HG02870 (cell line): Measurements from ENCODE around the gene KCTD10.

ENCODE experiments used
- ATAC-seq: cut with Tn5 transposase; IDR thresholded peaks from one replicate; pipeline ENCODE4 v1.9.1; 2021; ENCODE audit warnings: mild to moderate bottlenecking, moderate library complexity; ENCODE audit not compliant: unreplicated experiment

KCTD10 gene

DNA sequence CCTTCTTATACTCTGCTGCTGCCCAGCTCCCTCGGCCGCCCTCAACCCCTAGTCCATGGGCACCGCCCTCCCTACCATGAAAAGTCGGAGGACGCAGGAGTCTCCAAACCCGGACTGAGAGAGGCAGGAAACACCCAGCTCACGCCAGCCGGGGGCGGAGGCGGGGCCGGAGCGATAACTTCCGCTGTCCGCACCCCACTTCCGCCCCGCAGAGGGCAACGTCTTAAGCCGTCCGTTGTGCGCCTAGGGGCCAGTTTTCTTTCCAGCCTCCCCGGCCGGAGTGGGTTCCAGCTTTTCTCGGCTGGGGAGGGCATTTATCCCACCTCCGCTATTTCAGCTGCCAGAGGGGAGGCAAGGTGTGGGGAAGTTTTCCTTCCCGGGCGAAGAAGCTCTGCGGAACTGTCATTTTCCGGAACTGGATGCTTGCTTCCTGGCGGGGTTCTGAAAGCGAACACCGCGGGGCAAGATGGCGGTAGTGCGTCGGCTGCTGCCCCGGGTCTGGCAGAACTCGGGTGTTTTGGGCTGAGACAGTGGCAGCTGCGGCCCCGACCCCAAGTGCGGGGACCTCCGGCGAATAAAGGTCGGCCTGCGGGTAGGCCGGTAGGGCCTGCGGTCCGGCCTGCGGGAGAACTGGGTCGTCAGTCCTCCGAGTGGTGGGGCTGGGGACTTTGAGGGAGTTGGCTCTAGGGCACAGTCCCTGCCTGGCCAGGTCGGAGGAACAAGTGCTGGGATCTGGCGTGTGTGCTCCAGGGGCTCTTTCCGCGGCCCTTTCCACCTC lies at the start of gene KCTD10, which contains the start of gene UBE3B:
Gene KCTD10 (minus strand): TSS at position 116 of the 778 bp plus-strand sequence. CDS start 38 bp downstream, at position 78.
Gene UBE3B (plus strand): TSS at position 450 of the 778 bp plus-strand sequence. CDS start 5,918 bp downstream, outside the sequence.
- peak; percentile 86 for ATAC-seq

DNA sequence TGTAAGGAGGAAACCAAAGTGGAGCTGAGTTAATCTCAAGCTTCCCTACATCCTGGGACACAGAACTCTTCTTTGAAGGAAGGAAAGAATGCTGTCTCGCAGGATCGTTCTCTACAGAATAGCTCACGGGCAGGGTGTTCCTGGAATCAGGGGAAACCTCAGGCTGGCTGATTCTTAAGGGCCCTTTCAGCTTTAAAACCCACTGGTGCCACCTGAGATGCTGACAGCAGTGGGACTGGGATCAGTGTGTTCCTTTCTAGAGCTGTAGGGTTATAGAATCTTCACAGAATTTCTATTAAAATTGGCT lies 48.1 kb upstream of the KCTD10 start:
- ATAC-seq: no peak

DNA sequence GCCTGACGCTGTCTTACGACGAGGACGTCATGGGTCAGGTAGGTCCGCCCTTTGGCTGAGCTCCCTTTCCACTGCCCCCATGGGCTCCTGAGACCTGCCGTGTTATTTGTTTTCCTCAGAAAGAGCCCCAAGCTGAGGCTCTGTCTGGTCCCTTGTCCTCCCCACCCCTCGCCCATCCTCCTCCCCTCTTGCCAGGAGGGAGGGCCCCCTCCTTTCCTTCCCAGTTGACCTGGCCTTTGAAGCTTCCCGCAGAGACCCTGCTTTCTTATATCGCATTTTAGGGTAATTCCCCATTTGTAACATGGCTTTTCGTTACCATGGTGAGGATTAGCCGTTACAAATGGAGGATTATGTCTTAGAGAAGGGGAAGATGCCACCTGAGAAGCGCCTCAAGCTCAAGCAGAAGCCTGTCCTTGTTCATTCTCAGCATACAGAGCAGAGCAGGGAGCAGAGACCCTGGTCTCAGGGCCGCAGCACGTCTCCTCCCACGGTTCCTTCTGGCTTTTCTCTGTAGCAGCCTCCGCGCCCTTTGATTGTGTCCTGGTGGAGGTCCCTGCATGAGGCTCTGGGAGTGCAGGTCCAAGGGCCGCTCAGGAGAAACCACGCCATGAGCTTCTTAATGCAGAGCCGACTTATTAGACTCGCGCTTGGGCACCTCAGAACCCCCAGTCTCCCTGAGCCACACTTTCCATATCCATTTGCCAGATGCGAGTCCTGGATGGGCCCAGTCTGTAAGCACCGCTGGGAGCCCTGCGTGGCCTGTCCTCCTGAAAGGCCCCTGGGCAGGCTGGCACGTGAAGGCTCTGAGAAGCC lies 47.6 kb upstream of the KCTD10 start:
- ATAC-seq: no peak

DNA sequence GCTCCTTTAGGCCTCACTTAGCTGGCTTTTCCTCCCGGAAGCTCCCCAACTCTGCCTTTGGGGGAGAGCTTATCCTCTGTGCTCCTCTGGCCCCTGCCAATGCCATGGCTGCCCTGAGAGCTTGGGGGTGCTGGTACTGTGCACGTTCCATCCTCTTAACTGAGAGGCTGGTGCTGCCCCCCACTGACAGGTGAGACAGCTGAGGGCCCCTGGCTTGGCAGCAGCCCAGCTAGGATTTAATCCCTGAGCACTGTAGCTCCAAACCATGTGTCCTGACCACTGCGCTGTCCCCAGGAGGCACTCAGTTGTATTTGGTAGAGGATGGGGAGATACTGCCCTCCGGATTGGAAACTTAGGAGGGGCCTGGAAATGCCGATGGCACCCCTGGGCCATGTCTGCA lies 46.4 kb upstream of the KCTD10 start:
- no peak for ATAC-seq

- ATAC-seq: no peak
Measured at GRCh38 chr12:109523071-109523470, 46.0 kb upstream of the KCTD10 start.

DNA sequence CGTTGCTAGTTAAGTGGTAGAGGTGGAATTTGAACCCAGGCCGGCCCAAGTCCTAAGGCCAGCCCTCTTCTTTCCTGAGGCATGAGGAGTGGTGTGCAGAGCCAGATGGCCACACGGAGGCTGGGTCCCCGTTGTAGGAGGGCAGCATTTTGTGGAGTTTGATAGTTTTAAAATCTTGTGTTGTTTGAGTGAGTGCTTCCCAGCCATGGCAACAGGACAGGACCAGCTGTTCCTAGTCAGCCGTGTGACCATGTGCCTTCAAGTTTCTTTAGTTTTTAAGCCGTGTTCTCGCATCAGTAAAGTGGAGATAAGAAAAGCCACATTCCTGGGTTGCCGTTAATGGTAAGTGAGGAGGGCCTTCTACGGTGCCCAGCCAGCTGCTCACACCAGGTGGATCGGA lies 44.7 kb upstream of the KCTD10 start:
- ATAC-seq: no peak

DNA sequence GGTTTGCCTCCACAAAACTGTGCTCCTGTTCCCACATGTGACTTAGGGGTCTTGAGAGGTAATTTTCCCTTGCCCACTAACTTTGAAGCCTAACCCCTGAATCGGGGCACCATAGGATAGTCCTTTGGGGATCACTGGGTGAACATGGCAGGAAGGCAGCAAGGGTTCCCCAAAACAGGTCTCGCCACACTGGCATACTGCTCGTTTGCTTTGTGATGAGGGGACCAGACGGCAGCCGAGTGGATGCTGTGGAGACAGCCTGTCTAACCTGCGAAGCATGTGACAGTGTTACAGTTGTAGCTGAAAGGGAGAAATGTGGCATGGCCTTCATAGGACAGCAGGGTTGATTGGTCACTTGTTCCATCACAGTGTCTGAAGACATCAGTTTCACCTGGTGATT lies 42.7 kb upstream of the KCTD10 start:
- ATAC-seq: no peak

- no peak for ATAC-seq
Measured at GRCh38 chr12:109518820-109519665, 41.9 kb upstream of the KCTD10 start.

GRCh38 chr12:109517619-109518018 lies 40.5 kb upstream of the KCTD10 start:
- ATAC-seq: no peak

GRCh38 chr12:109513977-109514376 lies 36.9 kb upstream of the KCTD10 start:
- ATAC-seq: no peak

- no peak for ATAC-seq
Measured at GRCh38 chr12:109513051-109513450, 36.0 kb upstream of the KCTD10 start.

GRCh38 chr12:109512608-109513007 lies 35.5 kb upstream of the KCTD10 start:
- ATAC-seq: no peak

DNA sequence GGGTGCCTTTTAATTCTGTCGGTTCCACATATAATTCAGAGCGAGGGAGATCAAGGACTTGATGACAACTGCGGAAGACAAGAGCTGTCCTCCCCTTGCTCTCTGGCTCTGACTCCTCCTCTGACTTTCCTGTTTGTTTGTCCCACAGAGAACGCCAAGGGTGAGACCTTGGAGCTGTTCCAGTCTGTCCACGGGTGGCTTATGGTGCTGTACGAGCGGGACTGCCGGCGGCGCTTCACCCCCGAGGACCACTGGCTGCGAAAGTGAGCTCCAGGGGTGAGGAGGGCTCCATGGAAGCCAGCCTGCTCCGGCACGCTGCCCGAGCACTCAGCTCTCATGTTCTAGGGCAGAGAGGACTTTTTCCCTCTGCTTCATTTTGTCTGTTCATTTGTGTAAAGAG lies 33.1 kb upstream of the KCTD10 start:
- no peak for ATAC-seq

GRCh38 chr12:109504068-109504467 lies 27.0 kb upstream of the KCTD10 start:
- ATAC-seq: no peak

DNA sequence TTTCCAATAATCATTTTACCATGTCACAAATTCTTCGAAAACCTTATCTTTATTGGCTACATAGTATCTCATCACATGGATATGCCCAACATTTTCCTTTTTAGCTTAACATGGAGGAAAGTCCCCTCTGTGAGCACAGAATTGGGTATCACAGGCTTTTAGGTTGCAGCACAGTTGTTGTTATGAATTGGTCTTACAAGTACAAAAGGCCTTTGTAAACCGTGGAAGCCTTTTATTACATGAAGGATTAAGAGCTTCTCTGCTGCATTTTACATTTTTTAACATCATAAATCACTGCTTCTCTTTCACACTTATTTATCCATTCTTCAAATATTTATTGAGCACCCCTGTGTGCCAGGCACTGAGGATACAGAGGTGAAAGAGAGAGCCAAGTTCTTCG lies 26.5 kb upstream of the KCTD10 start:
- no peak for ATAC-seq

DNA sequence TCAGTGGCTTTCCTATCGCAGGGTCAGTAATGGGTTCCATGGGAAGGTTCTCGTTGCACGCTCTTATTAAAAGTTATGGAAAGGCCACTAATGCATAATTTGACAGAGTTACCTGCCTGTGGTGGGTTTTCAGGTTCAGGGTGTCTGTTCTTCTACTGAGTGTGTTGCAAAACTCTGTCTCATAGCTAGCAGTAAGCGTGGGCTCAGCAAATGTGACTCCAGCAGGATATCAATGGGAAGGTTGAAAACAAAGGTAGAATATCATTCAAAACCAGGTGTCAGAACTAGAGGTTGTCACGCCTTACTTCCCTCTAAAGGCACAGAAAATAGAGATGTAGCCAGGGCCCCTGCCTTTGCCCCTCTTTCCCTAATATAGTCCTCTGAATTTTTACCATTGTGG lies 25.2 kb upstream of the KCTD10 start:
- no peak for ATAC-seq

- no peak for ATAC-seq
Measured at GRCh38 chr12:109501299-109501698, 24.2 kb upstream of the KCTD10 start.

GRCh38 chr12:109500406-109501185 lies 23.5 kb upstream of the KCTD10 start:
- no peak for ATAC-seq

DNA sequence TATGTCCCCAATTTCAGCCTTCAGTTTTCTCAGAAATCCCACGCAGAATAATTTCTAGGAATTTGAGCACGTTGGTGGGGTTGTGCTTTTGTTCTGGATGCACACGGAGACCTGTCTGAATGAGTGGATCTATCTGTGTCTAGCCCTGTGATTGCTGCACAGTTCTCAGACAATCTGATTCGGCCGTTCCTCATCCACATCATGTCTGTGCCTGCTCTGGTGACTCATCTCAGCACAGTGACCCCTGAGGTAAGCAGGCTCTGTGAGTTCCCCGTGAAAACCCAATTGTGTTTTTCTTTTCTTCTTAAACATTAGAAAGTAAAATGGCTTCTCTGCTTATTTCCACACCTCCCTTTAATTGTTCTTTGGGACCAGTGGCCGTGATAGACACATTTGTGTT lies 20.6 kb upstream of the KCTD10 start:
- no peak for ATAC-seq

GRCh38 chr12:109496306-109496705 lies 19.2 kb upstream of the KCTD10 start:
- no peak for ATAC-seq

- ATAC-seq: no peak
Measured at GRCh38 chr12:109495012-109495411, 17.9 kb upstream of the KCTD10 start.
